ENCODE results near the gene OR7D4. TPM values are rescaled to one million over a fixed set of nuclear protein-coding genes. Genes with fewer than 3 reads are reported as not detected.

OR7D4 gene
- total RNA-seq, 1 experiment from 2014 or later = not detected

DNA sequence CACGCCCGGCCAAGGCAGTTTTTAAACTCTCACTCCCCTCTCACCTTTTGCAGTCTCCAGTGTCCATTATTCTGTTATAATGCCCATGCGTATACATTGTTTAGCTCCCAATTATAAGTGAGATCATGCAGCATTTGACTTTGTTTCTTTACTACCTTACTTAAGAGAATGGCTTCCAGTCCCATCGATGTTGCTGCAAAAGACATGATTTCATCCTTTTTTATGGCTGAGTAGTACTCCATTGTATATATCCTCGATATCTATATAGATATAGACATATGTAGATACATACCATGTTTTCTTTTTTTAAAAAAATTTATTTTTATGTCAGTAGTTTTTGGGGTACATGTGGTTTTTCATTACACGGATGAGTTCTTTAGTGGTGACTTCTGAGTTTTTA lies 32.2 kb downstream of the OR7D4 start (continued):
- TF ChIP-seq, protein P1, sequence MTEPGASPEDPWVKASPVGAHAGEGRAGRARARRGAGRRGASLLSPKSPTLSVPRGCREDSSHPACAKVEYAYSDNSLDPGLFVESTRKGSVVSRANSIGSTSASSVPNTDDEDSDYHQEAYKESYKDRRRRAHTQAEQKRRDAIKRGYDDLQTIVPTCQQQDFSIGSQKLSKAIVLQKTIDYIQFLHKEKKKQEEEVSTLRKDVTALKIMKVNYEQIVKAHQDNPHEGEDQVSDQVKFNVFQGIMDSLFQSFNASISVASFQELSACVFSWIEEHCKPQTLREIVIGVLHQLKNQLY (CRISPR knock-in tag; IDR thresholded peaks at IDR 0.05) = no peak
- TF ChIP-seq, protein P2, sequence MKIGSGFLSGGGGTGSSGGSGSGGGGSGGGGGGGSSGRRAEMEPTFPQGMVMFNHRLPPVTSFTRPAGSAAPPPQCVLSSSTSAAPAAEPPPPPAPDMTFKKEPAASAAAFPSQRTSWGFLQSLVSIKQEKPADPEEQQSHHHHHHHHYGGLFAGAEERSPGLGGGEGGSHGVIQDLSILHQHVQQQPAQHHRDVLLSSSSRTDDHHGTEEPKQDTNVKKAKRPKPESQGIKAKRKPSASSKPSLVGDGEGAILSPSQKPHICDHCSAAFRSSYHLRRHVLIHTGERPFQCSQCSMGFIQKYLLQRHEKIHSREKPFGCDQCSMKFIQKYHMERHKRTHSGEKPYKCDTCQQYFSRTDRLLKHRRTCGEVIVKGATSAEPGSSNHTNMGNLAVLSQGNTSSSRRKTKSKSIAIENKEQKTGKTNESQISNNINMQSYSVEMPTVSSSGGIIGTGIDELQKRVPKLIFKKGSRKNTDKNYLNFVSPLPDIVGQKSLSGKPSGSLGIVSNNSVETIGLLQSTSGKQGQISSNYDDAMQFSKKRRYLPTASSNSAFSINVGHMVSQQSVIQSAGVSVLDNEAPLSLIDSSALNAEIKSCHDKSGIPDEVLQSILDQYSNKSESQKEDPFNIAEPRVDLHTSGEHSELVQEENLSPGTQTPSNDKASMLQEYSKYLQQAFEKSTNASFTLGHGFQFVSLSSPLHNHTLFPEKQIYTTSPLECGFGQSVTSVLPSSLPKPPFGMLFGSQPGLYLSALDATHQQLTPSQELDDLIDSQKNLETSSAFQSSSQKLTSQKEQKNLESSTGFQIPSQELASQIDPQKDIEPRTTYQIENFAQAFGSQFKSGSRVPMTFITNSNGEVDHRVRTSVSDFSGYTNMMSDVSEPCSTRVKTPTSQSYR (CRISPR knock-in tag; IDR thresholded peaks at IDR 0.05) = no peak

DNA sequence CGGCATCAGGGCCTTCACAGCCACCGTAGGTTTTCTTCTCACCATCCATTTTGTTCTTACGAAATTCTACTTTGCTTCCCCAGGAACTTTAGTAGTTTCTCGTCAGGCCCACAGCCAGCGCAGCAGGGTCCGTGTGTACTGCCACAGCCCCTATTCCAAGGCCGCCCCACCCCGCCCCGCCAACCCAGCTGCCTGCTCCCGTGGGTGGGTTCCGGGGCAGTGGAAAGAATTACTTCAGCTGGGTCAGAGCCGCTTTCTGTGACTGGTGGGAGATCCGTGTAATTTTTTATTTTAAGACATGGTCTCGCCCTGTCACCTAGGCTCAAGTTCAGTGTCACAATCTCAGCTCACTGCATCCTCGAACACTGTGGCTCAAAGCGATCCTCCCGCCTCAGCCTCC lies 36.4 kb downstream of the OR7D4 start:
- Mint-ChIP-seq H3K27ac (no peak overlapping the region), H3K4me3 (no peak overlapping the region), H3K36me3 (peaks cover 27% of the 10 kb centered on the region), H3K4me1 (no peaks in the 10 kb centered on the region), H3K9me3 (peaks cover 51% of the 10 kb centered on the region), H3K27me3 (ENCODE audit: low read depth) (peaks cover 21% of the 10 kb centered on the region)
- TF ChIP-seq ZNF317 (CRISPR knock-in tag; IDR thresholded peaks at IDR 0.05; ENCODE audit: borderline replicate concordance, low read depth) (no peak), JUN (CRISPR knock-in tag; IDR thresholded peaks at IDR 0.05) (no peak), TEAD1 (CRISPR knock-in tag; IDR thresholded peaks at IDR 0.05) (no peak)
- ChIA-PET CTCF (interaction anchor here (0.6 kb wide), 1 partner anchor 139 kb away, joined by 5 read pairs; no protein-coding TSS in a partner anchor), POLR2A (no interaction called here)
- ATAC-seq (no peak), DNase-seq (ENCODE audit: low spot score) (no peak)

DNA sequence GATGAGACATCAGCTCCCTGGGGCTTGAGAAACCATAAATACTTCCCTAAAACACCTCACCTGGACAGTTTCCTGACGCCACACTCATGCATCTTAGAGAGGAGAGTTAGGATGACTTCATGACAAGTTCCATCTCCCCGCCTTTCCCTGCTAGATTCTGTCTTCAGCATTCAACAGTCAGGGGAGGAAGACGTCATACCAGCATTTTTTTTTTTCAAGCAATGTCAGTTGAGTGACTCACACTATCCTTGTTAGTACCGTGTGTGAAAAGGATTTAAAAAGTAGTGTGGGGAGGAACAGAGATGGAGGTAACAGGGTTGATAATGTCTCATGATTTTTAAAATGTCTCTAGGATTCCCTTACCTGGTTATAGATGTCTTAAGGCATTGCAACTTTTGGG lies 40.5 kb downstream of the OR7D4 start, which contains the start of gene OR7D2:
Gene OR7D2, plus strand, starts transcription at position 79 of the 400 bp plus-strand sequence. CDS start 6,803 bp downstream, outside the sequence.
- H3K36me3 Mint-ChIP-seq = peaks cover 26% of the 10 kb centered on the region
- no peak for TF ChIP-seq ATF1 (CRISPR knock-in tag; IDR thresholded peaks at IDR 0.05)
- TF ChIP-seq, protein P3, sequence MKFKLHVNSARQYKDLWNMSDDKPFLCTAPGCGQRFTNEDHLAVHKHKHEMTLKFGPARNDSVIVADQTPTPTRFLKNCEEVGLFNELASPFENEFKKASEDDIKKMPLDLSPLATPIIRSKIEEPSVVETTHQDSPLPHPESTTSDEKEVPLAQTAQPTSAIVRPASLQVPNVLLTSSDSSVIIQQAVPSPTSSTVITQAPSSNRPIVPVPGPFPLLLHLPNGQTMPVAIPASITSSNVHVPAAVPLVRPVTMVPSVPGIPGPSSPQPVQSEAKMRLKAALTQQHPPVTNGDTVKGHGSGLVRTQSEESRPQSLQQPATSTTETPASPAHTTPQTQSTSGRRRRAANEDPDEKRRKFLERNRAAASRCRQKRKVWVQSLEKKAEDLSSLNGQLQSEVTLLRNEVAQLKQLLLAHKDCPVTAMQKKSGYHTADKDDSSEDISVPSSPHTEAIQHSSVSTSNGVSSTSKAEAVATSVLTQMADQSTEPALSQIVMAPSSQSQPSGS (CRISPR knock-in tag; IDR thresholded peaks at IDR 0.05; ENCODE audit: borderline replicate concordance, low read depth) = no peak
- TF ChIP-seq, protein P4, sequence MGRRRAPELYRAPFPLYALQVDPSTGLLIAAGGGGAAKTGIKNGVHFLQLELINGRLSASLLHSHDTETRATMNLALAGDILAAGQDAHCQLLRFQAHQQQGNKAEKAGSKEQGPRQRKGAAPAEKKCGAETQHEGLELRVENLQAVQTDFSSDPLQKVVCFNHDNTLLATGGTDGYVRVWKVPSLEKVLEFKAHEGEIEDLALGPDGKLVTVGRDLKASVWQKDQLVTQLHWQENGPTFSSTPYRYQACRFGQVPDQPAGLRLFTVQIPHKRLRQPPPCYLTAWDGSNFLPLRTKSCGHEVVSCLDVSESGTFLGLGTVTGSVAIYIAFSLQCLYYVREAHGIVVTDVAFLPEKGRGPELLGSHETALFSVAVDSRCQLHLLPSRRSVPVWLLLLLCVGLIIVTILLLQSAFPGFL (CRISPR knock-in tag; IDR thresholded peaks at IDR 0.05; ENCODE audit: borderline replicate concordance) = no peak
- TF ChIP-seq JAZF1 (CRISPR knock-in tag; IDR thresholded peaks at IDR 0.05) = no peak
- TF ChIP-seq, protein P5, sequence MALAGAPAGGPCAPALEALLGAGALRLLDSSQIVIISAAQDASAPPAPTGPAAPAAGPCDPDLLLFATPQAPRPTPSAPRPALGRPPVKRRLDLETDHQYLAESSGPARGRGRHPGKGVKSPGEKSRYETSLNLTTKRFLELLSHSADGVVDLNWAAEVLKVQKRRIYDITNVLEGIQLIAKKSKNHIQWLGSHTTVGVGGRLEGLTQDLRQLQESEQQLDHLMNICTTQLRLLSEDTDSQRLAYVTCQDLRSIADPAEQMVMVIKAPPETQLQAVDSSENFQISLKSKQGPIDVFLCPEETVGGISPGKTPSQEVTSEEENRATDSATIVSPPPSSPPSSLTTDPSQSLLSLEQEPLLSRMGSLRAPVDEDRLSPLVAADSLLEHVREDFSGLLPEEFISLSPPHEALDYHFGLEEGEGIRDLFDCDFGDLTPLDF (CRISPR knock-in tag; IDR thresholded peaks at IDR 0.05) = no peak
- peaks cover 42% of the 10 kb centered on the region for H3K9me3 Mint-ChIP-seq
- ChIA-PET POLR2A (no interaction called here), CTCF (no interaction called here)
- H3K4me3 Mint-ChIP-seq = no peak within 1 kb of the TSS
- no peaks in the 10 kb centered on the region for H3K4me1 Mint-ChIP-seq
- DNase-seq (ENCODE audit: low spot score) (no peak), ATAC-seq (no peak)
- H3K27me3 Mint-ChIP-seq (ENCODE audit: low read depth) = peaks cover 21% of the 10 kb centered on the region
- no peak within 1 kb of the TSS for H3K27ac Mint-ChIP-seq

DNA sequence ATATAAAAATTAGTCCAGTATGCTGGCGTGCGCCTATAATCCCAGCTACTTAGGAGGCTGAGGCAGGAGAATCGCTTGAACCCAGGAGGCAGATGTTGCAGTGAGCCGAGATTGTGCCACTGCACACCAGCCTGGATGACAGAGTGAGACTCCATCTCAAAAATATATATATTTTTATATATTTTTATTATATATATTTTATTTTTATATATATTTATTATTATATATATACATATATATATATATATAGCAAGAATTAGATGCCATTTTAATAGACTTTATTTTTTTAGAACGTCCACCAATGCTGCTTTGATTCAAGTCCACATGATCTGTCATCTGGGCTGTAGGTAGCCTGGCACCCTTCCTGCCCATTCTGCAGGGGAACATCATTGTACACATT lies 44.1 kb downstream of the OR7D4 start:
- H3K9me3 Mint-ChIP-seq = peaks cover 44% of the 10 kb centered on the region
- CTCF ChIA-PET = no interaction called here
- ATAC-seq (no peak), DNase-seq (ENCODE audit: low spot score) (no peak)
- peaks cover 29% of the 10 kb centered on the region for H3K36me3 Mint-ChIP-seq
- no peak overlapping the region for H3K4me3 Mint-ChIP-seq
- POLR2A ChIA-PET = no interaction called here
- no peaks in the 10 kb centered on the region for H3K4me1 Mint-ChIP-seq
- TF ChIP-seq TCF7 (CRISPR knock-in tag; IDR thresholded peaks at IDR 0.05; ENCODE audit: low read depth) = no peak
- no peak for TF ChIP-seq CBFB (CRISPR knock-in tag; IDR thresholded peaks at IDR 0.05; ENCODE audit: low read depth)
- TF ChIP-seq, protein P6, sequence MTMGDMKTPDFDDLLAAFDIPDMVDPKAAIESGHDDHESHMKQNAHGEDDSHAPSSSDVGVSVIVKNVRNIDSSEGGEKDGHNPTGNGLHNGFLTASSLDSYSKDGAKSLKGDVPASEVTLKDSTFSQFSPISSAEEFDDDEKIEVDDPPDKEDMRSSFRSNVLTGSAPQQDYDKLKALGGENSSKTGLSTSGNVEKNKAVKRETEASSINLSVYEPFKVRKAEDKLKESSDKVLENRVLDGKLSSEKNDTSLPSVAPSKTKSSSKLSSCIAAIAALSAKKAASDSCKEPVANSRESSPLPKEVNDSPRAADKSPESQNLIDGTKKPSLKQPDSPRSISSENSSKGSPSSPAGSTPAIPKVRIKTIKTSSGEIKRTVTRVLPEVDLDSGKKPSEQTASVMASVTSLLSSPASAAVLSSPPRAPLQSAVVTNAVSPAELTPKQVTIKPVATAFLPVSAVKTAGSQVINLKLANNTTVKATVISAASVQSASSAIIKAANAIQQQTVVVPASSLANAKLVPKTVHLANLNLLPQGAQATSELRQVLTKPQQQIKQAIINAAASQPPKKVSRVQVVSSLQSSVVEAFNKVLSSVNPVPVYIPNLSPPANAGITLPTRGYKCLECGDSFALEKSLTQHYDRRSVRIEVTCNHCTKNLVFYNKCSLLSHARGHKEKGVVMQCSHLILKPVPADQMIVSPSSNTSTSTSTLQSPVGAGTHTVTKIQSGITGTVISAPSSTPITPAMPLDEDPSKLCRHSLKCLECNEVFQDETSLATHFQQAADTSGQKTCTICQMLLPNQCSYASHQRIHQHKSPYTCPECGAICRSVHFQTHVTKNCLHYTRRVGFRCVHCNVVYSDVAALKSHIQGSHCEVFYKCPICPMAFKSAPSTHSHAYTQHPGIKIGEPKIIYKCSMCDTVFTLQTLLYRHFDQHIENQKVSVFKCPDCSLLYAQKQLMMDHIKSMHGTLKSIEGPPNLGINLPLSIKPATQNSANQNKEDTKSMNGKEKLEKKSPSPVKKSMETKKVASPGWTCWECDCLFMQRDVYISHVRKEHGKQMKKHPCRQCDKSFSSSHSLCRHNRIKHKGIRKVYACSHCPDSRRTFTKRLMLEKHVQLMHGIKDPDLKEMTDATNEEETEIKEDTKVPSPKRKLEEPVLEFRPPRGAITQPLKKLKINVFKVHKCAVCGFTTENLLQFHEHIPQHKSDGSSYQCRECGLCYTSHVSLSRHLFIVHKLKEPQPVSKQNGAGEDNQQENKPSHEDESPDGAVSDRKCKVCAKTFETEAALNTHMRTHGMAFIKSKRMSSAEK (CRISPR knock-in tag; IDR thresholded peaks at IDR 0.05; ENCODE audit: borderline replicate concordance) = no peak
- no peak for TF ChIP-seq ETV6 (CRISPR knock-in tag; IDR thresholded peaks at IDR 0.05)
- no peak for TF ChIP-seq IRF2 (CRISPR knock-in tag; IDR thresholded peaks at IDR 0.05; ENCODE audit: borderline replicate concordance, low read depth)
- TF ChIP-seq HMGA2 (CRISPR knock-in tag; IDR thresholded peaks at IDR 0.05) = peak; percentile 95
- no peak for TF ChIP-seq OVOL2 (CRISPR knock-in tag; IDR thresholded peaks at IDR 0.05; ENCODE audit: borderline replicate concordance)
- no peak overlapping the region for H3K27ac Mint-ChIP-seq
- peaks cover 21% of the 10 kb centered on the region for H3K27me3 Mint-ChIP-seq (ENCODE audit: low read depth)

Measured in WTC11 (cell line).